Measurements from ENCODE around the gene RND2. TPM values are rescaled to one million over a fixed set of nuclear protein-coding genes. Genes with fewer than 3 reads are reported as not detected.

The RND2 gene
- total and polyA plus RNA-seq, 9 of the 15 experiments (the other 6 are each of a cell fraction or from before 2014, with no cell fraction given) = 0.15 to 1.9 (median 0.98) TPM

DNA sequence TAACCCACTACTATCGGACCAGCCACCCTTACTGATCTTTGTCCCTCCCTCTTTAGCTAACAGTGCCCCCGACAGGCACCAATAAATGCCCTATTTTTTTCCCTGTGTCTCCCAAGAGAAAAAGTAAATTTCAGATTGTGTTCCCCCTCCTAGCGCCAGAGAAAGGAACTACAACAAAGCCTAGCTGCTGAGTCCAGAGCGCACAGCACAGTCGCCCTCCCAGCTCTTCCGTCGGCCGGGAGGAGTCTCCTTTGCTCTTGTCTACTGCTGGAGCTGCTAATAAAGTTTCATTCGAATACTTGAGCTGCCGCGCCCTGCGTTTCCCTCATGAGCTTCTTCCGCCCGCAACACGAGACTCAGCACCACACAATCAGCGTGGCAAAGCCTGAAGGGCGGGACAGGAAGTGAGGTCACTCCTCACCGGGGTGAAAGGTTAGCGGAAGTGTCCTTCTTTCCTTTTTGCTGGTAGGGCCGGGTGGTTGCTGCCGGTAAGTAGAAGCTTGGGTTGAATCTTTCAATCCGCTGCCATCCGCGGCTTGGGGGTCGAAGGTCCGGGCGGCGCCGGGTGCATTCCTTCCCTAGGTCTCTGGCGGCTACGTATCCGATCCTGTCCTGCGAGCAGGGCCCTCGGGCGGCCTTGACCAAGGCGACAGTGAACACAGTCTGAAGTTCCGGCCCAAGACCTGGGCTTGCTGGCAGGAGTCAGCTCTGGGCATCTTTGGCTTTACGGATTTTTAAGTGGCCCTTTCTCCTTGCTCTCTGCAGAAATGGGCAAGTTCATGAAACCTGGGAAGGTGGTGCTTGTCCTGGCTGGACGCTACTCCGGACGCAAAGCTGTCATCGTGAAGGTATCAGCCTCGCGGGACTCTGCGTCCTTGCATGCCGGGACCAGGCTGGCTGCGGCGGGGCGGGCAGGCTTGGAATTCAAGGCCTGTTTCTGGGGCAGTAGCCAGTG, 26.8 kb upstream of the RND2 start, which contains the start of gene RPL27 (continued):
- peak; percentile 94; the same call in 1 of the 2 replicates for TF ChIP-seq CCAR2 (IDR thresholded peaks at IDR 0.05; ENCODE audit: low read depth, low read length)
- 0 out of 2 replicates have a peak, but pooled peaks have one; percentile 39 for TF ChIP-seq CBX1 (IDR thresholded peaks at IDR 0.05; ENCODE audit: low read depth)
- peak; percentile 63 for TF ChIP-seq ASH1L (IDR thresholded peaks at IDR 0.05; ENCODE audit: borderline replicate concordance, low read depth, partially characterized antibody)
- TF ChIP-seq FOXK1 (CRISPR knock-in tag; IDR thresholded peaks at IDR 0.05; ENCODE audit: borderline replicate concordance) = no peak
- TF ChIP-seq, protein P1, sequence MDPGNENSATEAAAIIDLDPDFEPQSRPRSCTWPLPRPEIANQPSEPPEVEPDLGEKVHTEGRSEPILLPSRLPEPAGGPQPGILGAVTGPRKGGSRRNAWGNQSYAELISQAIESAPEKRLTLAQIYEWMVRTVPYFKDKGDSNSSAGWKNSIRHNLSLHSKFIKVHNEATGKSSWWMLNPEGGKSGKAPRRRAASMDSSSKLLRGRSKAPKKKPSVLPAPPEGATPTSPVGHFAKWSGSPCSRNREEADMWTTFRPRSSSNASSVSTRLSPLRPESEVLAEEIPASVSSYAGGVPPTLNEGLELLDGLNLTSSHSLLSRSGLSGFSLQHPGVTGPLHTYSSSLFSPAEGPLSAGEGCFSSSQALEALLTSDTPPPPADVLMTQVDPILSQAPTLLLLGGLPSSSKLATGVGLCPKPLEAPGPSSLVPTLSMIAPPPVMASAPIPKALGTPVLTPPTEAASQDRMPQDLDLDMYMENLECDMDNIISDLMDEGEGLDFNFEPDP (CRISPR knock-in tag; IDR thresholded peaks at IDR 0.05) = no peak
- TF ChIP-seq NCOA6 (IDR thresholded peaks at IDR 0.05) = 0 out of 2 replicates have a peak, but pooled peaks have one; percentile 41
- TF ChIP-seq PTTG1 (tag; IDR thresholded peaks at IDR 0.05; ENCODE audit: low read depth) = no peak
- TF ChIP-seq U2AF1 (optimal IDR thresholded peaks at IDR 0.05; ENCODE audit: low read depth, low read length) = no peak
- TF ChIP-seq SMAD3 (CRISPR knock-in tag; conservative IDR thresholded peaks at IDR 0.05) = no peak
- TF ChIP-seq, protein P2, sequence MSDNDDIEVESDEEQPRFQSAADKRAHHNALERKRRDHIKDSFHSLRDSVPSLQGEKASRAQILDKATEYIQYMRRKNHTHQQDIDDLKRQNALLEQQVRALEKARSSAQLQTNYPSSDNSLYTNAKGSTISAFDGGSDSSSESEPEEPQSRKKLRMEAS (CRISPR knock-in tag; IDR thresholded peaks at IDR 0.05) = peak; percentile 93
- TF ChIP-seq CREM (IDR thresholded peaks at IDR 0.05; ENCODE audit: low read depth) = peak; percentile 96
- TF ChIP-seq, protein P3, sequence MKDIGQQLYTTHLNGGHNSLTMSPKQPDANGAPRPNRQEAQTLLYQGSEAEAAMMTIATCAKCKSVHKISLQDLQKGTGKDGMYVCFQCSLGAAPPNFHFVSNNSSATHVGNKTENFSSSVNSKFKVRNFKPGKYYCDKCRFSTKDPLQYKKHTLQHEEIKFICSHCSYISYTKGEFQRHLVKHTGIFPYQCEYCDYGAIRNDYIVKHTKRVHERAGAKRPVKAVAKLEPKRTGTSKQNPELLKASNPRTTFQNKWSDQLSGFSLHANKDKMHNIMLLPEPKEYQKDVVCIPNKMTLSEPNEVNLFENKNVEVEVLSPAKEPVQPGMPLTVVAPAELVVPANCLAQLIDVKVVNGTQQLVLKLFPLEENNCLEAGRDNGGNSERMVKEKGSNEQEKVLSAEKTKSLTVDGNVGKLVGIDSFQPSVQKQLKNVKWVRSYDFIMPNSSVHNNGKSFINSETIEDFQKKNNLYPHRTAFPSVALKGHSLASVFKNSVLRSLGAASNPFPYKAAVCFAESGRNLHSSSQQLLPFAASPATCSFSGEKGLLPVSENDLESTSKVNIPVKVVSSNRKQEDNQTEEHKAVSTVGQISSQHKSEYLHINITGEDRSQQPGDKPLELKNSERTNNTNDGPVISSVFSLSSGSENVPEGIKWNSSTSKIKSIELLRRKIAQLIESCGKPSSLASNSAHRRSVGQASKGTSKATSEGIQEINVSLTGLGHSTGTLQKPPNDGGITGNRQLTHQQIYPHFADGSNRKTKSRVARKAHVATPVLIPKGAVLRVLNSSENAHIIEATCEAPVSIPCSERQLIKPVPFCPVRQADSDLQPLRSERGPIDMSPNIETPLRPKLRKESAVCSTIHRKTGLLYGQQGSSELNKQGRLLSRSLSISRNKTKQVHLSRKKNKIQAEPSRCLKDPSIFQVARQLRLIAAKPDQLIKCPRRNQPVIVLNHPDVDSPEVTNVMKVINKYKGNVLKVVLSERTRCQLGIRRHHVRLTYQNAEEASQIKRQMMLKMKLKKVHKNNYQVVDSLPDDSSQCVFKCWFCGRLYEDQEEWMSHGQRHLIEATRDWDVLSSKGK (CRISPR knock-in tag; IDR thresholded peaks at IDR 0.05) = no peak
- TF ChIP-seq ETV6 (IDR thresholded peaks at IDR 0.05; ENCODE audit: borderline replicate concordance in 1 of 2, low read depth in 2 of 2, low read length in 1 of 2) = no peak
- no peak for TF ChIP-seq ETV6 (CRISPR knock-in tag; IDR thresholded peaks at IDR 0.05; ENCODE audit: borderline replicate concordance)
- peak; percentile 57; the same call in 1 of the 2 replicates for TF ChIP-seq TEAD2 (tag; IDR thresholded peaks at IDR 0.05)
- TF ChIP-seq, protein P4, sequence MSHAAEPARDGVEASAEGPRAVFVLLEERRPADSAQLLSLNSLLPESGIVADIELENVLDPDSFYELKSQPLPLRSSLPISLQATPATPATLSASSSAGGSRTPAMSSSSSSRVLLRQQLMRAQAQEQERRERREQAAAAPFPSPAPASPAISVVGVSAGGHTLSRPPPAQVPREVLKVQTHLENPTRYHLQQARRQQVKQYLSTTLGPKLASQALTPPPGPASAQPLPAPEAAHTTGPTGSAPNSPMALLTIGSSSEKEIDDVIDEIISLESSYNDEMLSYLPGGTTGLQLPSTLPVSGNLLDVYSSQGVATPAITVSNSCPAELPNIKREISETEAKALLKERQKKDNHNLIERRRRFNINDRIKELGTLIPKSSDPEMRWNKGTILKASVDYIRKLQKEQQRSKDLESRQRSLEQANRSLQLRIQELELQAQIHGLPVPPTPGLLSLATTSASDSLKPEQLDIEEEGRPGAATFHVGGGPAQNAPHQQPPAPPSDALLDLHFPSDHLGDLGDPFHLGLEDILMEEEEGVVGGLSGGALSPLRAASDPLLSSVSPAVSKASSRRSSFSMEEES (CRISPR knock-in tag; IDR thresholded peaks at IDR 0.05) = no peak
- TF ChIP-seq, protein P5, sequence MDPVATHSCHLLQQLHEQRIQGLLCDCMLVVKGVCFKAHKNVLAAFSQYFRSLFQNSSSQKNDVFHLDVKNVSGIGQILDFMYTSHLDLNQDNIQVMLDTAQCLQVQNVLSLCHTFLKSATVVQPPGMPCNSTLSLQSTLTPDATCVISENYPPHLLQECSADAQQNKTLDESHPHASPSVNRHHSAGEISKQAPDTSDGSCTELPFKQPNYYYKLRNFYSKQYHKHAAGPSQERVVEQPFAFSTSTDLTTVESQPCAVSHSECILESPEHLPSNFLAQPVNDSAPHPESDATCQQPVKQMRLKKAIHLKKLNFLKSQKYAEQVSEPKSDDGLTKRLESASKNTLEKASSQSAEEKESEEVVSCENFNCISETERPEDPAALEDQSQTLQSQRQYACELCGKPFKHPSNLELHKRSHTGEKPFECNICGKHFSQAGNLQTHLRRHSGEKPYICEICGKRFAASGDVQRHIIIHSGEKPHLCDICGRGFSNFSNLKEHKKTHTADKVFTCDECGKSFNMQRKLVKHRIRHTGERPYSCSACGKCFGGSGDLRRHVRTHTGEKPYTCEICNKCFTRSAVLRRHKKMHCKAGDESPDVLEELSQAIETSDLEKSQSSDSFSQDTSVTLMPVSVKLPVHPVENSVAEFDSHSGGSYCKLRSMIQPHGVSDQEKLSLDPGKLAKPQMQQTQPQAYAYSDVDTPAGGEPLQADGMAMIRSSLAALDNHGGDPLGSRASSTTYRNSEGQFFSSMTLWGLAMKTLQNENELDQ (CRISPR knock-in tag; IDR thresholded peaks at IDR 0.05; ENCODE audit: borderline replicate concordance) = no peak

Data from K562 (cell line).